Measurements from ENCODE around the gene RAMACL.
"Not testable (repeated sequence)": the region's sequence is repeated elsewhere in the genome, so short reads cannot be mapped to it uniquely, and the experiment has no call there.

Gene RAMACL

DNA sequence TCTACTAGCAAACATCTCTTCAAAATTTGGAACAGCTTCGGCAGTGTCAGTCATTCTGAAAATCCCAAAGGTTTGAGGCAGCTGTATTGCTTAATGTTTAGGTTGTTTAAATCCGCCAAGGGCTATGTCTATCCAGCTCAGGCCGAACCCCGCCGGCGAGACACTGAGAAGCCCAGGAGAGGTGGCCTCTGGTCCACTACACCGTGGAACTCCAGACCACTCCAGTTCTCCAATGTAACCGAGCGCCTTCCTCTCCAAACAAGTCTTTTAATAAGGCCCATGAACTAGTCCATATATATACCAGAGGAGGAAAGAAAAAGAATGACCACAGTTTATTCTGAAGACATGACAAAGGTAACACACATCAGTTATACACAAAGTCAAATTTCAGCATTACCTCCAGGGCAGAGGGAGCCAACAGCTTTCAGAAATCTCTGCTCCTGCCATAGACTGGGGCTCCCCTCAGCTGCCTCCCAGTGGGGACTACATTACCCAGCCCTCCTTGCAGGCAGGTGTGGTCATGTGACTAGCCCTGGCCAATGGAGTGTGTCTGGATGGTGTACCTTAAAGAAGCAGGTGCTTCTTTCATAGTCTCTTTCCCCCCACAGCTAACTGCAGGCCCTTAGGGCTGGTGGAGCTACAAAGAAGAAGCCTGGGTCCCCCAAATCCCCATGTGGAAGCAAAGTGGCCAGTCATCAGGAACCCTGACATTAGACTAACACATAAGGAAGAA lies at the start of gene RAMACL:
Gene RAMACL (minus strand): TSS at position 255 of the 733 bp plus-strand sequence. CDS start 201 bp downstream, at position 54.
- no peak for DNase-seq (ENCODE audit: low read depth)

DNA sequence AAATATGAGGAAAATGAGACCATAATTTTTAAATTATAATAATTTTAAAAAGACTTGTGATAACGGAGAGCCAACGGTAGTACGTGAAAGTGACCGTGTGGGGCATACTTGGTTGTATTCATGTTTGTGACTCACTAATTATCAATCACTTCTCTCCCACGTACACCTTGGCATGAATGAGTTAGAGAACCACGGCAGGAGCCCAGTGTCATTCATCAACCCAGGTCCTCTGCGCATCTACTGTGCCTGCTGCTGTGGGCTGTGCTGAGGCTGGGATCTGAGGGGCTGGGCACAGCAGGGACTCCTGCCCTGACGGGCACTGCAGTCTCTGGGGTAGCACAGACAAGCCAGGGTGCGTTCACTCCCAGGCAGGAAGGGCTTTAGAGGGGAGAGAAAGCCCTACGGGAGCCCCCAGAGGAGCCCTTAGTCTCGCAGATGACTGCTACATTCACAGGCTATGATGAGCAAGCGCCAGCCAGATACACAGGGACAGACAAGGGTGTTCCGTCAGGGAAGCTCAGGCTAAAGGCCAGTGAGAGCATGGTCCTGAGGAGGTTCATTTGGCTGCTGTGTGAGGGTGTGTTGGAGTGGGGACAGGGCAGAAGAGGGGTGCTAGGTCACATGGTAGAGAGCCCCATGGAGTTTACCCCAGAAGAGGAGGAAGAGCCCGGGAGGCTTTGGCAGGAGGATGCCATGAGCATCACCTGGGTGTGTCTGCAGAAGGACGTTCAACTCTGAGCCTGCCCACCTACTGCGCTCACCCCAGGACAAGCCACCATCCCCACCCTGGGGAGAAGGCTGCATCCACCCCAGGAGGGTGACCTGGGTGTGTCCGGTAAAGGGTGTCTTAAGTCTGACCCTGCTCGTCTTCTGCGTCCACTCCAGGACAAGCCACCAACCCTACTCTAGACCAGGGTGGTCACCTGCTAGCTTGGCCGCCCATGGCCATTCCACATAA lies 48.8 kb upstream of the RAMACL start:
- DNase-seq (ENCODE audit: low read depth) = no peak

DNA sequence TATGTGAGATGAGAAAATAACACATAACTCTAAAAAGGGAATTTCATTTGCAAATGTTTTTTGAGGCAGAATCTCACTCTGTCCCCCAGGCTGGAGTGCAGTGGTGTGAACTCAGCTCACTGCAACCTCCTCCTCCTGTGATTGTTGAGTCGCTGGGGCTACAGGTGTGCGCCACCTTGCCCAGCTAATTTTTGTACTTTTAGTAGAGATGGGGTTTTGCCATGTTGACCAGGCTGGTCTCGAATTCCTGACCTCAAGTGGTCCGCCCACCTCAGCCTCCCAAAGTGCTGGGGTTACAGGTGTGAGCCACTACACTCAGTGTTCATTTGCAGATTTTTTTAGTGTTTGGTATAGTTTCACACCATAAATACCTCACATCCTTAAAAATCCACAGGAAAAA lies 48.1 kb upstream of the RAMACL start:
- DNase-seq (ENCODE audit: low read depth) = not testable (repeated sequence)

DNA sequence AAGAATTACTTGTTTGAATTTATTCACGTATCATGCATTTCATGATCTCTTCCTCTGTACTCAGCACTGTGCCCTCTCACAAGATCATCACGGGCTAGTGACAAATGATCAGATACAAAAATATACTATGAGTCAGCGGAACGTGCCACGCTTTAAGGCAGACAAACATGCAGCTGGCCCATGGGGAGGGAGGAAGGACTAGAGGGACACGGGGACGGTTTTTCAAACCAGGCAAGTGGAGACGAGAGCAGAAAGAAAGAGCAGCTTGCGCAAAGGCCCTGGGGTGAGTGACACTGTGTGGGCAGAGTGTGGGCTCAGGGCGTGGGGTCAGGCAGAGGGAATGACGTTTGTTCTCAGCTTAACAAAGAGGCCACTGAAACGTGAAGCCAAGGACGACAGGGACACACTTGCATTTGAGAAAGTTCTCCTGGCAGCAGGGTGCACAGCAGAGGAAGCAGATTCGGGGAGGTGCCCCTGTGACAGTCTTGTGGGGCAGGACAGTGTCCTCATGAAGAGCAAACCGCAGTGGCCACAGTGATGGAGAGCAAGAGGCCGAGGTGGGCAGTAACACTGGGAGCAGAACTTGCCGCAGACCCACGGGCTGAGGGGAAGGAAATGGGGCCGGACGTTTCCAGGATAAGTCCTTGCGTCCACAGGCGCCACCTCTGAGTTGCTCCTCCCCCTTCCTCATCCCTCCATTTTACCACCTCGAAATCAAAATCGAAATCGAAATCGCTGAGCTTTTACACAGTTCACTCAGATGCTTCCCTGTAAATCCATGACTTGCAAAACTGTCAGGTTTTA lies 47.5 kb upstream of the RAMACL start:
- DNase-seq (ENCODE audit: low read depth) = no peak

DNA sequence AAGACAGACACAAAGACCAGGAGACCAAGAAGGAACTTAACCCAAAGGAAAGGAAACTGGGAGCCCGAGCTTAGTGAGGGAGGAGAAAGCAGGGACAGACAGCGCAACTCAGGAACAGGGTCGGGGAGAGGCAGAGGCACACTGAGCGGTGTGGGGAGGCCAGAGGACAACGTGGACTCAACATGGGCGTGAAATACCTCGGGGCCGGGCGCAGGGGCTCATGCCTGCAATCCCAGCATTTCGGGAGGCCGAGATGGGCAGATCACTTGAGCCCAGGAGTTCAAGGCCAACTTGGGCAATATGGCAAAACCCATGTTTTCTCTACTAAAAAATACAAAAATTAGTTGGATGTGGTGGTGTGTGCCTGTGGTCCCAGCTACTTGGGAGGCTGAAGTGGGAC lies 46.3 kb upstream of the RAMACL start:
- no peak for DNase-seq (ENCODE audit: low read depth)

DNA sequence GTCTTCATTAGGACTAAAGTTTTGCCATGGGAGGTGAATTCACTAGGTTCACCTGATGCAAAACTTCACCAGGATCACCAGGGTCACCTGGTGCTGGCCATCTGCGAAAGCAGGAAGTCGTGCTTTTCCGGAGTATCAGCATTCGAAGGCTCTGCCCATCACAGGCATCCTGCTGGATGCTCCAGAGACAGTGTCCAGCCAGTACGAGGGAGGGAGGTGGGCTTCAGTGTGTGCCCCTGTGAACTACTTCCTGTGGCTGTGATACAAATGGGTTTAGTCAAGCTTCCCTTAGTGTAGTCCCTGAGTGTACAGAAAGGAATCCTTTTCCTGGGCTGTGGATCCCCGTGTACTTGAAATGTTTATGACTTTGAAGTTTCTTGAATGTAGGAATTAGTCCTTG lies 44.0 kb upstream of the RAMACL start:
- no peak for DNase-seq (ENCODE audit: low read depth)

DNA sequence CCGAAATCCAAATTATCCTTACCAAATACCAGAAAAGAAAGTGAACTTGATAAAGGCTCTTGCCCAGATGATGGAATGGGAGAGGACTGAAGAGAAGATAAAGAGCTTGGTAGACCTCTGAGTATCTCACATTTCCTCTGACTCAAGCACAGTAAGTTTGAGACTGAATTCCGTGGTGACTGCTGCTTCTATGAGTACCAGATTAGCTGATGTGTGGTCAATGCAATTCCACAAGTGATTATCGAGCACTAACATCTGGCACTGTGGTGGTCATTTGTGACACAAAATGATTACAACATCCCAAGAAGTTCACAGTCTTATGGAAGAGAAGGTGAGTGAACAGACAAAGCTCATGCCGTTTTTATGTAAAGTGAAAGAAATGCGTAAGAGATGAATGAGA lies 43.1 kb upstream of the RAMACL start:
- DNase-seq (ENCODE audit: low read depth) = no peak

DNA sequence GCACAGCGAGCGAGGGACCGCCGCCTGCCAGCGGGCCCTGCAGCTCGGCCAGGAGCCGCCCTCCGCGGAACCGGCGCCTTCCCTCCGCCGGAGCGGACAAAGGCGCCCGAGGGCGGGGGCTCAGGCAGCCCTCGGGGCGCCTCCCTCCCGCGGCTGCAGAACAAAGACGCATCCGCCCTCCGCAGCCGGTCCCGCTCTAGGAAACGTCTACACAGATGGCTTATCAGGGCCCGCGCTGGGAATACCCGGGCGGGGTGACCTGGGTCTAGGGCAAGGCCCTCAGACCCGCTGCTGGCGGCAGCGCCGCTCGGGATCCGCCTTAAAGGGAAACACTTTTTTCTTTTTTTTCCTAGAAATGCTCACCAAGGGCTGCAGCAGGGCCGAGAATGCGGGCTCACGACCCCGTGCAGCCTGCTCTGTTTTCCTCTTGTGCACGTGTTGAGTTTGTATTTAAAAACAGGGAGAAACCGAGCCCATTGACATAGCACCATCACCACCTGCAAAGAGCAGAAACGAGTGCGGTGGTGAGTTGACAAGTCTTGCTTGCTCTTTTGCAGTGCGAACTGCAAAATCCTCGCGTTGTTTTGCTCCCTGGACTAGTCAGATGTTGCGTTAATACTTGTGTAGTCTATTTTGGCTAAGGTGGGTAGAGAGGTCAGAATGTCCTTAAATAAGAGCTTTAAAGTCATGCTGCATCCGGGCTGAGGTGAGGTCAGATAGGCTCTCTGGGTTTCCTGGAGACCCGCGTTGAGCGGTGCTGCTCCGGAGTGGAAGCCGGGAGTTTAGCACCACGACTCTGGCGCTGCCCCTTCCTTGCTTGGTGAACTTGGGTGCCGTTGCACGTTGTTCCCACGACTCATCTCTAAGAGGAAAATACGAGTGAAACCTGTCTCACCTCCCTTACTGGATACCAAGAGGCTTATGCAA lies 41.7 kb upstream of the RAMACL start:
- DNase-seq (ENCODE audit: low read depth) = no peak

DNA sequence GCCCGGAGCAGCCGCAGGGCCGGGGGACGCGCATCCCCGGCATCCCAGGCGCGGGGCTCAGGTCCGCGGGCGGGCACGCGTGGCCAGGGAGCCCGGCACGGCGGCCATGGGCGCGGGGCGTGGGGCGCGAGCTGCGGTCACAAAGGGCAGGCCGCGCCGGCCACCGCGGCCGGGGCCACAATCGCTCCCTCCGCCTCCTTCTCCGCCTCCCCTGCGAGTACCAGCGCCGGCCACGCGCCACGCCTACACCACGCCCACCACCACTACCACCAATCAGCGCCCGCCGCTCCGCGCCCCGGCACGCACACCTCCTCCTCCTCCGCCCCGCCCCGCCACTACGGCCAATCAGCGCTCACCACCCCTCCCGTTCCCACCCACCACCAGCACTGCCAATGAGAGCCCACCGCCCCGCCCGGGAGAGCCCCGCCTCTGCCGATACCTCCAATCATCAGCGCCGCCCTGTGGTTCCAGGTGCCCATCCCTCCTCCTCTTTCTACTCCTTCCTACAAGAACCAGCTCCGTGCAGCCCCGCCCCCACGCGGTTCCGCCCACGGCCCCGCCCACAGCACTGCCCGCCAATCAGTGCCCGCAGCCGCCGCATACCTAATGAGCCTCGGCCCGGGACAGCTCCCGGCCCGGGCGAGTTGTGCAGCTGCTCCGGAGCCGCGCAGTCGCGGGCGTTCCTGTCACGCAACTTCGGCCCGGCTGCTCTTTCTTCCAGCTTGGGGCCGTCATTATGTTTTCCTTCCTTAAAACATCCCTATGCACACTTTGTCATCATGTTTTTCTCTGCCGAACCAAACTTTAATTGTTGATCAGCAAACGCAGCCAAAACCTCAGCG lies 40.8 kb upstream of the RAMACL start, which contains the start of gene RPS6KA2:
Gene RPS6KA2 (minus strand): TSS at position 219 of the 842 bp plus-strand sequence. CDS start 232 bp downstream, outside the sequence.
- peak; percentile 99 for DNase-seq (ENCODE audit: low read depth)

DNA sequence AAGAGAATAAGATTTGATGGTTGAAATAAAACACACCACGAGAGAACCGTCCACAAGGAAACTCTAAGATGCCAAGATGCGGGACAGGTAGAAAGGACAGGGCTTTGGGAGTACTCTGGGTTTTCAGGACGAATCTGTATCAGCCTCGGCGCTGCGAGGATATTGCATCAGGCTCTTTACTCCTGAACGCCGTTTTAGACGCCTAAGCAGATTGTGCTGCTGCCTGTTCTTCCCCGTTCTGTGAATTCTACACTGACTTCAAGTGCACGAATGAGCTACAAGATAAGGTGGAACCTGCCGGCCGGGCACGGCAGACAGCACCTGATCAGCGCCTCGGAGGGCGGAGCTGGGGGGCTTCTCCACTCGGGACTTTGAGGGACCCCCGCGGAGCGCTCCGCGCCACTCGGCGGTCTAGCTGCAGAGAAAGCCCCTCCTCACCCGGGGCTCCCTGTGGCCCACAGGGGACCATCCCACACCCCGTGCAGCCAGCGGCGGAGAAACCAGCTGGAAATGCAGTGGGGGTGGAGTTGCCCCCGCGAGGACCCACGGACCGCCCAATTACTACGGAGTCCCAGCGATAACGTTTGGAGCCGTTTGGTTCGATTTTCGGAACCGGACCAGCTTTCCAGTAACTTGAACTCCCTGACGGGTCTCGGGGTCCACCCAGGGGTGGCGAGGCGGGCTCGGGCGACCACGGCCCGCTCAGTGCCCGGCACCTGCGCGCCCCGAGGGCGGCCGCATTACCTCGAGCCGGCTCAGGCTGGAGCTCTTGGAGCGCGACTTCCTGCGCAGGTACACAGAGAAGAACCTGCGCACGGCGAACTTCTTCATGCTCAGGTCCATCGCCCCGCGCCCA lies 39.9 kb upstream of the RAMACL start:
- DNase-seq (ENCODE audit: low read depth) = no peak

DNA sequence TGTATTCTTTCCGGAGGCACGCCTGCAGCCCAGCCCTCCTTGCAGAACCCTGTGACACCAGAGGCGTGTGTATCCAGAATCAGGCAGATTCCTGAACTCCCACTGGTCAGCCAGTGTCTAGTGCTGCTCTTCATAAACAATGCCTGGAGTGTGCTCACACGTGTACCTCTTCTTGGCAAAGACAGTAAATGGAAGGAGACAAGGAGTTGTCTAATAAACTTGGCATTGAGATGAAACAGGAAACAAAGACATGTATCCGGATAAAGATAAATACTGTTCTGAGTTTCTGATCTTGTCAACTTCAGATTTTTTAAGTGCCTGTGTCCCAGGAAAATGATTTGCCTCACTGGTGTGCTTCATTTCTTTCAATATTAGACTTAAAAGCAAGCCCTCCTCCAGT lies 38.9 kb upstream of the RAMACL start:
- no peak for DNase-seq (ENCODE audit: low read depth)

DNA sequence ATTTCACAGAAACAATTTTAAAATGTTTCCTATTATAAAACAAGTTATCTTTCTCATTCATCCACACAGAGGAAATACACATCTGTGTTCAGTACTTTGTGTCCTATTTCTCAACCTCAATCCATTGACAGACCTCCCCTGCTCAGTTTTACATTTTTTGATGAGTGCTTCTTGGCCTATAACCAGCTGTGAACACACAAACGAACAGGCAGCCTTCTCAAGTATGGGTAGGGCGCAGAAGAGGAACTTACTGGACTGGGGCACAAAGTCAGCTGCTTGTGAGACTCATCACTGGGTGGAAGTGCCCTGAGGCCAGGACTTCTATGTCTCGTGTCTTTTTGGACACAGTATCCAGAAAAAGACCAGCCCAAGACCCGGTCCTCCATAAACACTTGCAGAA lies 37.8 kb upstream of the RAMACL start:
- no peak for DNase-seq (ENCODE audit: low read depth)

DNA sequence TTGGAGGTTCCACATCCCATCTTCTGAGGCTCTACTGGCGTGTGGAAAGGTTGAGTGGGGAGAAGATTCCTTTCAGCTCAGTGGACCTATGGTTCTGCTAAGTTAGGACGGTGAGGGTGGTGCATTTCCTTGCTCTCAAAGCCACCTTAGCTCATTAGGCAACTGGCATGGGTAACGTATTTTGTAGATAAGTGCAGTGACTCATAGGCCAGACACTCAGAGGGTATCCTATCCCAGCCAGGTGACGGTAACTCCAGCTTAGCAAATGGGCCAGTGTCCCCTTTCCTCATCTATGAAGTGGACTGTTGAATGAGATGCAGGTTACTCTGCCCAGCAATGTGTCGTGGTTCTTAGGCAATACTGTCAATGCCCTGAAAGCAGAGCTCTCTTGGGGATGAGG lies 36.8 kb upstream of the RAMACL start:
- no peak for DNase-seq (ENCODE audit: low read depth)

DNA sequence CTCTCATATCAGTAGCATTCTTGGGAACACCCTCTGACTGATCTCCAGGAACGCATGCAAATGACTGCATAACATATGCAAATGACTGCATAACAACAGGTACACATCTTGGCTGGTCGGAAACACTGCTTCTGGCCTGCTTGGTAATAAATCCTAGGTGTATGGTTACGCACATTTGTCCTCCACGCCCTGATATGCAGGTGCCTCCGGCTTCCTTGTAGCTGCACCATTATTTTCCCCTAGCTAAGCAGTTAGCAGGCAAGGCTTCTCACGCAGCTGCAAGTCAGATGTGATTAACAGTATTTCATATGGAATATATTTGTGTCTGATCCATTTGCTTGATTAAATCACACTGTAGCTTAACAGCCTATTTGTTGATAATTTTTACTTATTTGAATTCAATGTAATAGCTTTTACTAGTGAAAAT lies 34.6 kb upstream of the RAMACL start:
- no peak for DNase-seq (ENCODE audit: low read depth)

DNA sequence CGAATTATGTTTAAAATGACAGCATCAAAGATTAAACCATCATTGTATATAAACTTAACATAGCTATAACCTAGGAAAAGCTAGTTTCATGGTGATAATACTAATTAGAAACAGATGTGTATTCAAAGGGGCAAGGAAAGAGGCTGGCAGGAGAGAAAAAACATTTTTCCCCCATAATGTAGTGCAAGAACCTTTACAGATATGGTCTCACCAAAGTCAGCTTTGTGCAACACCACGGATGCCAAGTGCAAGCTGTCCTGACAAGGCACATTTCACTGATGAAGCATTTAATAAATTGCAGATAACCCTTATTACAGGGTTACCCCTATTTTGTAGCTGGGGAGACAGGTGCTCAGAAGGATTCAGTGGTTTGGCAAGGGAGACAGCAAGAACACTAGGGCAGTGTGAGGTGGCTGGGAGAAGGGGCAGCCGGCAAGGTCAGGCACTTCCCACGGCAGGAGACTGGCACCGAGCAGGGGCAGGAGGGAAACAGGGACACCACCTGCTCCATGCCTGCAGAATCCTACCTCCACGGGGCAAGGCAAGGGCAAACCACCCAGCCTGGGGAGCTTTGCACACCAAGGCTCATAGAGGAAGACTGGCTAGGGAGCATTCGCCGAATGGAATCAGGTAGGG lies 34.1 kb upstream of the RAMACL start:
- DNase-seq (ENCODE audit: low read depth) = no peak

DNA sequence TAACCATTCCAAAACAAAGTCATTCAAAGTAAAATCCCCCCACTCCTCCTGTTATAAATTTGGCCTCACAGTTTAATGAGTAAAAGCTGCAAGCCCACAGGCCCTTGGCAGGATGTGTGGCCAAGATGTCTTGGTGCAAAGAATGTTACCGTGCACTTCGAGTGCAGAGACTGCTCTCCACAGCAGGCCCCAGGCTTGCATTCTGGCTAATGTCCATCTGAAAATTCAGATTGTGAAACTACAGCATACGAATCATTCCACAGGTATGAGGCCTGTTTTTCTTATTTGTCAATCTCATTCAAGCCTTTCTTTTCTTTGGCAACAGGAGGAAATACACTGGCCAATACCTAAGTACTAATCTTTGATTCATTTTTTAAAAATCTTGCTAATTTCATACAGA lies 33.4 kb upstream of the RAMACL start:
- DNase-seq (ENCODE audit: low read depth) = no peak

DNA sequence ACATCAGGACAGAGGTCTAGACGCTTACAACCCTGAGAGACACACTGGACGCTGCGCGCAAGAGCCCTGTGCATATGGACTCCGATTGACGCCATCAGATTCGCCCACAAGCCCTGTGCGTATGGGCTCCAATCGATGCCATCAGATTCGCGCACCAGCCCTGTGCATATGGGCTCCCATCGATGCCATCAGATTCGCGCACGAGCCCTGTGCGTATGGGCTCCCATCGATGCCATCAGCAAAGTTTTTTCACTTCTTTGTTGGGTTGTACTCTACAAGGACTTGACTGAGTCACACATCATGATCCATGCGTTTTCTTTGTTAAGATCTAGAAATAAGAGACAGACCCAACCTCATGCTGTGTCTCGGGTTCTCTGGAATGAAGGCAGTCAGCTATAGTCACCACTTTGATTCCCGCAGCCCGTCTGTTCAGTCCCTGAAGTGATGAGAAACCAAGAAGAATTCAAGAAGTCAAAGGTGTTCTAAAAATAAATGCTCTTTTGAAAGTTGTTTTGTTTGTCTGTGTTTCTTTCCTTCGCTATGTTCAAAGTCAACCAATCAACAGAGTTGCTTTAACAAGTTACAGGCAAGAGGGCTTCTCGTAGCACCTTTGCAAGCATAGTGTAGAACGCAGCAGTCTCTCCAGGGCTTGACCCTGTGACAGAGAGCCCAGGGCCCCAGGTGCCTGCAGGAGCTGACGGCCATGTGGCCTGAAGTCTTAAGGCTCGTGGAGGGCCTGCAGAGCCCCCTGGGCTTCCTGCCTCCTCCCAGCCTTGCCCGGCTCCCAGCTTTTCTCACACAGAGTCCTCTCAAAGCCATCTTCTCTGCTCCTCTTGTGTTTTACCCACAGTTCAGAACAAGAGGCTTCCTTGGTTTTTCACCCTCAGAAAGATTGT lies 32.6 kb upstream of the RAMACL start:
- no peak for DNase-seq (ENCODE audit: low read depth)

DNA sequence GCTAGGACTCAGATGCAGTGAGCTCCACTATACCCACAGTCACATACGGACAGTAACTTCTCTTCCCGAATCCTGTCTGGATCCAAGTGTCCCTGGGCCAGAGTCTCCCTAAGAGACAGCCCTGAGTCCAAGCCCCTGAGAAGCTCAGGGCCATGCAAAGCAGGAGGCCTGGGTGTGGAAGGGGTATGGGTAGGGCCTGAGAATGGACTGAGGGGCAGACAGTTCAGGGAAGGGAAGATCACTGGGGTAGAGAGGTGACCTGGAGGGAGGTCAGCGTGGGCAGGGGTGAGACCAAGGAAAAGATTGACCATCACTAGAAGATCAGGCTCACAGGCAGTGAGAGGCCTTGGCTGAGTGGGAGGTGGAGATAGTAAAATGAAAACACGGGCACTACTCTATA lies 31.8 kb upstream of the RAMACL start:
- no peak for DNase-seq (ENCODE audit: low read depth)

Data from stimulated activated CD8-positive, alpha-beta memory T cell treated with anti-CD3 and anti-CD28 coated beads, Interleukin-15, amount 100 ng/mL, for 1 hour (primary cell).